GM18868 (cell line): ENCODE measurements around the gene CCL22.
"Not testable (repeated sequence)": the region's sequence is repeated elsewhere in the genome, so short reads cannot be mapped to it uniquely, and the experiment has no call there.

Source experiments
- ATAC-seq: cut with Tn5 transposase; IDR thresholded peaks from one replicate; pipeline ENCODE4 v1.9.1; 2021; ENCODE audit warnings: mild to moderate bottlenecking, moderate library complexity; ENCODE audit not compliant: unreplicated experiment

Gene CCL22, protein sequence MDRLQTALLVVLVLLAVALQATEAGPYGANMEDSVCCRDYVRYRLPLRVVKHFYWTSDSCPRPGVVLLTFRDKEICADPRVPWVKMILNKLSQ

DNA sequence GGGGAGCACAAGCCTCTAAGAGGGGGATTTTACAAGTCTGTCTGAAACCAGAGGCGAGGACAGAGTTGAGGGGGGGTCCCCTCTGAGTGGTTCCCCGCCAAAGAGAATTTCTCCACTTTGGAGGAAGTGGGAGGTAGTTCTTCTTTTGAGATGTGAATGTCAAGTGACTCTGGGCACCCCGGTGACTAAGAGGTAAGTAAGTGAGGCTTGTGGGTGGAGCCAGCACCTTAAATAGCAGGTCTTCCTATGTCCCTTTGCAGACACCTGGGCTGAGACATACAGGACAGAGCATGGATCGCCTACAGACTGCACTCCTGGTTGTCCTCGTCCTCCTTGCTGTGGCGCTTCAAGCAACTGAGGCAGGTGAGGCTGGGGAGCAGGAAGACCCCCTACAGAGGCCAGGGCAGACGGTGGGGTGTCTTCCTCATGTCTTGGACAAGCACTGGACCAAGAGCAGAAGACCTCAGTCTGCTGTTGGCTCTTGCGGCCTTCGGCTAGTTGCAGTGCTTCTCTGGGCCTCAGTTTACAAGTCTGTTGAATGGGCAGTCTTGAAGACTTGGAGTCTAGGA, at the start of gene CCL22:
Gene CCL22 (plus strand): TSS at position 257 of the 569 bp plus-strand sequence. CDS start 34 bp downstream, at position 291.
- peak; percentile 74 for ATAC-seq

DNA sequence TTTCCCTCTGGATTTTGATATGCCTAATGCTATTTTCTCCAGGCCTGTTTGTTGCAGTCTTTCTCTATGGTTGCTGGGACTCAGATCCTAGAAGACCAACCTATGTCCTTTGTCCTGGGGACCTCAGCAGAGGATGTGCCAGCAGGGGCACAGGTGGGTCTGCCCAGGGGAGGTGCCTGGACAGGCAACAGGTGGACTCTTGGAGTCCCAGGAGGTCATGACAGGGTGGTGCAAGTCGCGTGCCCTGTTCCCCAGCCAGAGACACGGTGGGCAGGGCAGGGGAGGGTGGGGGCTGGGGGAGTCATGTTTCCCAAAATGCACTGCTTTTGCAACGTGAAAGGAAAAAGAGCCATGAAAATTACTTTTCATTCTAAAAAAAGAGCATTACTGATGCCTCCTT, 47.8 kb upstream of the CCL22 start:
- no peak for ATAC-seq

DNA sequence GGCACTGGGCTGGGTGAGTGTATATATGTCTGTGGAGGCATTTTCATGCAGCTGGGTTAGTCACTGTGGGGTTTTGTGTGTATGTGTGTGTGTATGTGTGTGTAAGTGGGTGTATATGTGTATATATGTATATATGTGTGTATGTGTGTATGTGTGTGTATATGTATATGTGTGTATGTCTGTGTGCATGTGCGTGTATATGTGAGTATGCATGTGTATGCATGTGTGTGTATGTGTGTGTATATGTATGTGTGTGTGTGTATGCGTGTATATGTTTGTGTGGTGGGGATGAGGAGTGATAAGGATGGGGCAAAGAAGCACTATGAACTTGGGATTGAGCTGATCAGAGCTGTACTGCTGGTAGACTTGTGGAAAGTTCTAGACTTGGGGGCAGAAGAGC, 45.1 kb upstream of the CCL22 start:
- ATAC-seq, result no peak

DNA sequence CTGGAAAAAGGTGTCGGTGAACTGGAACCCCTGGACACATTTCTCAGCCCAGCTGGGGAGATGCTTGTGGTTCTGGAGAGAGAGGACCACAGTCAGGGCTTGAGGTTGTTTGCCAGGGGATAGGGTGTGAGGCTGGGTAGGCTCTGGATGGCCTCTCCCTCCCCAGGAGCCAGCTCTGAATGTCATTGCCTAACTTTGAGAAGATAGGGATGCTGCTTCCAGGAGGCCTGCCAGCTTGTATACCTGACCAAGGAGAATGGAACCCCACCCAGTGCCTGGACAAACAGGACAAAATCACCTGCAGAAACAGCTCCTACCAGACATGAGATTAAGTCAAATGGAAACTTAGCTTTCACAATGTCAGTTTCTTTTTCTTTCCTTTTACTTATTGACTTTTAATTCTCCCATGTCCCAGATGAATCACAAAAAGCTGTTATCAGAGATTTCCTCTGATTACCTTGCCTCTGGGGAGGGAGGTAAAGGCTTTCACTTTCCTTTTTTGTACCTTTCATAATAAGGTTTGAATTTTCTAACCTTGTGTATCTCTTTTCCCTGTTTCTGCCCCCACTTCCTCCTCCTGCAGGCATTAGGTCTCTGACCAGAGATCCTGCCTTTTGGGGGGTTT, 44.3 kb upstream of the CCL22 start:
- ATAC-seq, result no peak

DNA sequence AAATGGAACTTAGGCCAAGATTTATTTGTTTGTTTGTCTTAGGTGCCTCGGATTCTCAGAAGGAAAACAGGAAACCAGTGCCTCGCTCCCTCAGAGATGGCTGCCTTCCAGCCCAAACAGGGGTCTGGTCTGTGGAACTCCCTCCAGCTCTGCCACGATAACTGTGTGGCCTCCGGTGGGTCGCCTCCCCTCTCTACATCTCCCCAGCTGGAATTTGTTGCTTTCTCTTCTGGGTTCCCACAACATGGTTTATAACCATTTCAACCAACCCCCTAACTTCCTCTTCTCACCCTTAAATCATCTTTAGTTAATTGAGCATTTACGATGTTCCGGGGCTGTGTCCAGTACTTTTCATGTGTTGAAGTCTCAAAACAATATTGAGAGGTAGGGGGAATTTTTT, 43.2 kb upstream of the CCL22 start:
- no peak for ATAC-seq

DNA sequence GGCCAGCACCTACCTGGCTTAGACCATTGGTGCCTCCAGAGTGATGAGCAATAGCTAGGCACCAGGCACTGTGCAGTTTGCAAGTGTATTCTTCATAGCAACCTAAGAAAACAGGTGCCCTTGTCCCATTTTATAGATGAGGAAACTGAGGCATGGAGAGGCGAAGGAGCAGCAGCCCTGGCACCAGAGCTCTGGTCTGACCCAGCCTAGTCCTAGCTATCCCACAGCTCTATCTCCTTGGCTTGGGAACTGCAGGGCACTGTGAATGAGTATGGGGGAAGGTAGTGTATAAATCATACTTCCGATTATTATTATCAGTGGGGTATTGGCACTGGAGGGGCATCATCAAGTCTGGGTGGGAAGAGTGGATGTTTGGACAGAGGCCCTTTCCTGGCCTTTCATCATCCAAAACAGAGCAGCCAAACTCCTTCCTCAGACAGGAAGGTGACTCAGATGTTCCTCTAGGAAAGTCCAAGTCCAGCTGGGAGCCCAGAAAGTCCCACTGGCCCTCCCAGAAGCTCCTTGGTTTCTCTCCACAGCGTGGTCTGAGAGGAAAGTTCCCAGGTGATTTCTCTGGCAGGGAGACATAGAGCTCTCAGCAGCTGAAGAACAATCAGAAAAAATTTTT, 42.1 kb upstream of the CCL22 start:
- ATAC-seq, result no peak

DNA sequence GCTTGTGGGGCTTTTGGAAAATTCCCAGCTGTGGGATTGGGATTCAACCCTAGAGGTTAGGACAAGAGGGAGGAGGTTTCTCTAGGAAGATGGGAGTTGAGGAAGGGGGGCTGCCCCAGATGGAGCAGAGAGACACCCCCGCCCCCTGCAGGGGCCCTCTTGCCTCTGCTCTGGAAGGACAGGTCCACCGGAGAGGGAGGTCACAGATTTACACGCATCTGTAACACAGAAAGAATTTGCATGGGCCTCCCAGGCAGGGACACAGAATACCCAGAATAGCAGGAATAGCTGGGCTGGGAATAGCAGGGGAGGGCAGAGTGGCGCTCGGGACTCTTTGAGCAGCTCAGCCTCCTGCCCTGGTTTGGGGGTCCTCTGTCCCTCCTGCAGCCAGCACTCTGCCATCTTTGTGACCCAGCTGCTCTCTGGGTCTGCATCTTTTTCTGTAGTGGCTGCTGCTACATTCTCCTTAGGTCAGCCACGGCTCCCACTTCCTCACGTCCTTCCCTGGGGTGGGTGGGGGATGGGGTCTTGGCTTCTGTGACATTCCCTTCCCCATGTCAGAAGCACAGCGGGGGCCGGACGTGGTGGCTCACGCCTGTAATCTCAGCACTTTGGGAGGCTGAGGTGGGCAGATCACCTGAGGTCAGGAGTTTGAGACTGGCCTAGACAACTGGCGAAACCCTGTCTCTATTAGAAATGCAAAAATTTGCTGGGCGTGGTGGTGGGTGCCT, 40.2 kb upstream of the CCL22 start:
- ATAC-seq, result no peak

DNA sequence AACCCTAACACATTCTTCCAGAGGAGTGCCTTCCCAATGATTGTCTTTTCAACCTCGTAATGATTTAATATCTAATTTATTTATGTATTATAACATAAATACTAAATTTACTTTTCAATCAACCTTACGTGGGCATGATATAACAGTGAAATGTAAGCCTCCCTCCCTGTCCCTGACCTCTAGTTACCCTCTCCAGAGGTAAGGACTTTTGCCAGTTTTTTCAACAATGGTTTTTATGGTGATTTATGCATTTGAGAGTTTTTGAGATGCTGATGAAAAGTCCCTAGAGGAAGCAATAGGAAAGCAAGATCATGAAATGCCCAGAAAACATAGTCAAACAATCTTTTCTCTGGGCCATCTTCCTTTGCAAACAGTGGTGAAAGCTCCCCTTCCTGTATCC, 38.9 kb upstream of the CCL22 start:
- no peak for ATAC-seq

DNA sequence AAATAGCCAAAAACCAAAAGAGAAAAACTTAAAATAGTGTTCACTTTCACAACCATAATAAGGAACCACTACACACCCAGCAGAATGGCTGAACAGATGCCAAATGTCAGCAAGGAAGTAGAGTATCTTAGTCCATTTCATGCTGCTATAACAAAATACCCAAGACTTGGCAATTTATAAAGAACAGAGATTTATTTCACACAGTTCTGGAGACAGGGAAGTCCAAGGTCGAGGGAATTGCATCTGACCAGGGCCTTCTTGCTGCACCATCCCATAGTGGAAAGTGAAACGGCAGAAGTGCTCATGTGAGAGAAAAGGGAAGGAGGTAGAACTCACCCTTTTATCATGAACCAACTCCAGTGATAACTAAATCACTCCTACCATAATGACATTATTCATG, 33.8 kb upstream of the CCL22 start:
- no peak for ATAC-seq

DNA sequence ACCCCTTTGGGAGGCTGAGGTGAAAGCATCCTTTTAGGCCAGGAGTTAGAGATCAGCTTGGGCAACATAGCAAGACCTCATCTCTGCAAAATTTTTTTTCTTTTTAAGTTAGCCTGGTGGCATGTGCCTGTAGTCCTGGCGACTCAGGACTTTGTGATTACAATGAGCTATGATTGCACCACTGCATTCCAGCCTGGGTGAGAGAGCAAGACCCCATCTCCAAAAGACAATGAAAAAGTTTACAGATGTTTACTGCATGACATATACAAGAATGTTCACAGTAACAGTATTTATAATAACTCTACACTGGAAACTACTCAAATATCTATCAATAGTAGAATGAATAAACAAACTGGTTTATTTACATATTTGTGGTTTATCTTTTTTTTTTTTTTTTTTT, 33.1 kb upstream of the CCL22 start:
- no peak for ATAC-seq

DNA sequence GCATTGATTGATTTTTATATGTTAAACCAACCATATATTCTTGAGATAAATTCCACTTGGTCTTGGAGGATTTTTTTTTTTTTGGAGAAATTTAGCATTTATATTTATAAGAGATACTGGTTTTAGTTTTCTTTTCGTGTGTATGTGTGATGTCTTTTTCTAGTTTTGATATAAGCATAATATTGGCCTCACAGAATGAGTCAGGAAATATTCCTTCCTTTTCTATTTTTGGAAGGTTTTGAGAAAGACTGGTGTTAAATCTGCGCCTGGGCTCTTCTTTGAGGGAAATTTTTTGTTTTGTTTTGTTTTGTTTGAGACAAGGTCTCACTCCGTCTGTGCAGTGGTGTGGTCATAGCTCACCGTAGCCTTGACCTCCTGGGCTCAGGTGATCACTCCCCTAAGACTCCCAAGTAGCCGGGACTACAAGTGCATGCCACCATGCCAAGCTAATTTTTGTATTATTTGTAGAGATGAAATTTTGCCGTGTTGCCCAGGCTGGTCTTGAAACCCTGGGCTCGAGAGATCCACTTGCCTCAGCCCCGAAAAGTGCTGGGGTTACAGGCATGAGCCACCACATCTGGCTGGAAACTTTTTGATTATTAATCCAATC, 28.8 kb upstream of the CCL22 start:
- no peak for ATAC-seq

DNA sequence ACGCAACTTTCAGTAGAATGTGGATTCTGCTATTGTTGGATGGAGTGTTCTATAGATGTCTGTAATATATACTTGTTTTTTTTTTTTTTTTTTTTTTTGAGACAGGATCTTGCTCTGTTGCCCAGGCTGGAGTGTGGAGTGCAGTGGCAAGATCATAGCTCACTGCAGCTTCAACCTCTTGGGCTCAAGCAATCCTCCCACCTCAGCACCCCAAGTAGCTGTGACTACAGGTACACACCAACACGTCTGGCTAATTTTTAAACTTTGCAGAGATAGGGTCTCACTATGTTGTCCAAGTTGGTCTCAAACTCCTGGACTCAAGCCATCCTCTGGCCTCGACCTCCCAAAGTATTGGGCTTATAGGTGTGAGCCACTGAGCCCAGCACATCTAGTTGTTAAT, 27.2 kb upstream of the CCL22 start:
- ATAC-seq, result no peak

DNA sequence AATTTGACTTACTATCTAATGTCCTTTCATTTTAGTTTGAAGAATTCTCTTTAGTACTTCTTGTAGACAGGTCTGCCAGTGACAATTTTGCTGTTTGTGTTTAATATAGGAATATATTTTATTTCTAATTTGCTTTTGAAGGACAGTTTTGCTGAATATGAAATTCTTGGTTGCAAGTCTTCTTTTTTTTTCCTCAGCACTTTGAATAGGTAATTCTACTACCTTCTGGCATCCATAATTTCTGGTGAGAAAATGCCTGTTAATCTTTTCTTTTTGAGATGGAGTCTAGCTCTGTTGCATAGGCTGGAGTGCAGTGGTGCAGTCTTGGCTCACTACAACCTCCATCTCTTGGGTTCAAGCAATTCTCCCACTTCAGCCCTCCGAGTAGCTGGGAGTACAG, 25.2 kb upstream of the CCL22 start:
- ATAC-seq, result no peak

DNA sequence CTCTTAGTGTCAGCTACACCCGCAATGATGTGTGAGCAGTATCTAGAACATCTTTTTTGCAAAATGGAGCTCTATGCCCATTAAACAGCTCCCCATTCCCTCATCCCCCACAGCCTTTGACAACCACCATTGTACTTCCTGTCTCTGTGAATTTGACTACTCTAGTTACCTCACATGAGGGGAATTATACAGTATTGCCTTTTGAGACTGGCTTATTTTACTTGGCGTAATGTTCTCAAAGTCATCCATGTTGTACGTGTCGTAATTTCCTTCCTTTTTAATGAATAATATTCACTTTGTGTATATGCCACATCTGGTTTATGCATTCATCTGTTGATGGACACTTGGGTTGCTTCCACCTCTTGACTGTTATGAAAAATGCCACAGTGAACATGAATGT, 23.2 kb upstream of the CCL22 start:
- no peak for ATAC-seq

DNA sequence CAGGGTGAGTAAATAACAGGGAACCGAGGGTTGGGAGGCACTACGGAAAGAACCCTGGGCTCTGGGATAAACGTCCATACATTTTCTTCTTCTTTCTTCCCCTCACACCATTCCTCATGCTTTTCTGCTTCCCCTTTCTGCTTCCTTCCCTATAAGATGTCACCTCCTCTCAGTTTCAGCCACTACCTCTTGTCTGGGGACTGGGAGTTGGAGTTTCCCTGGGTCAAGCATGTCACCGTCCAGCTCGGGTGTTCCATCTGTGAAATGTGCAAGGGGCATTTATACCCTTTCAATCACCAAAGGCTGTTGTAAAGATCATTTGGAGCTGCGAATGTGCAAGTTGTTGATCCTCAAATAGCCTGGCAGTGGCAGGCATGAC, 17.5 kb upstream of the CCL22 start:
- no peak for ATAC-seq

DNA sequence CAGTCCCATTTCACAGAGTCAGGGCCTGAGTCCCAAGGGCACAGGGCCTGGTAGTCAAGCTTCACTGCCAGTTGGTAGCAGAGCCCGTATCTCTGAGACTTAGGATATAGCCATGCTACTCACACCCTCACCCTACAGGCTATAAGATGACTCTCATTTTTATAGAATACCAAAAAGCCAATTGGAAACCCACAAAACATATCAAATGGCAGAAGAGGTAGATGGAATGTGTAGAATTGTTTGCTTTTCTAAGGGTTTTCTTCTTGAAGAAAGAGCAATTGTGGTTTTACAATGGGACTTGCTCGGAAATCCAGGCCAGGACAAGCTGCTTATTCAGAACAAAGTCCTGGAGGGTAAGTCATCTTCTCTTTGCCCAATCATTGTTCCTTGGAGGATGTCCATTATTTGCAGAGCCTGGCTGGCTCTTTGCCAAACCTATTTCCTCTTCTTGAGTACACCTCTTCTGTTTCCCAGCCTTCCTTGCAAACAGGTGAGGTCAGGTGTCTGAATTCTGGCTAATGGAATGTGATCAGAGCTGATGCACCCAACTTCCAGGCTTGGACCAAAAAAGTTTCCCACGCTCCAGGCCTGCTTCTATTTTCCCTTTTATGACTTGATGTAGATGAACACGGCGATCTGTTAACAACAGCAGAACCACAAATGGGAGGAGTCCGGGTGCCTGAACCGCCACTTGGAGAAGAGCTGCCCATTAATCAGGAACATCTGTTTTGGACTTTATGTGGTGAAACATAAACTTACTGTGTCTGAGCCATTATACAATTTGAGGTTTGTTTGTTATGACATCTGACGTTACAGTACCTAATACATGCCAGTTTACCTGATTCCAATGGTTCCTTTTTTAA, 16.9 kb upstream of the CCL22 start:
- no peak for ATAC-seq

DNA sequence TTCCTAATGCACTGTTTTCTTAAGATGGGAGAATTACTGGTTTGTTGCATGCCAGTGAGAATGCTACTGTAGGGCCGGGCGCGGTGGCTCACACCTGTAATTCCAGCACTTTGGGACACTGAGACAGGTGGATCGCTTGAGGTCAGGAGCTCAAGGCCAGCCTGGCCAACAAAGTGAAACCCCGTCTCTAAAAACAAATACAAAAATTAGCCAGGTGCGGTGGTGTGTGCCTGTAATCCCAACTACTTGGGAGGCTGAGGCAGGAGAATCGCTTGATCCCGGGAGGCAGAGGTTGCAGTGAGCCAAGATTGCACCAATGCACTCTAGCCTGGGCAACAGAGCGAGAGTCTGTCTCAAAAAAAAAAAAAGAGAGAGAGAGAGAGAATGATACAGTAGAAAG, 16.0 kb upstream of the CCL22 start:
- ATAC-seq, result not testable (repeated sequence)

DNA sequence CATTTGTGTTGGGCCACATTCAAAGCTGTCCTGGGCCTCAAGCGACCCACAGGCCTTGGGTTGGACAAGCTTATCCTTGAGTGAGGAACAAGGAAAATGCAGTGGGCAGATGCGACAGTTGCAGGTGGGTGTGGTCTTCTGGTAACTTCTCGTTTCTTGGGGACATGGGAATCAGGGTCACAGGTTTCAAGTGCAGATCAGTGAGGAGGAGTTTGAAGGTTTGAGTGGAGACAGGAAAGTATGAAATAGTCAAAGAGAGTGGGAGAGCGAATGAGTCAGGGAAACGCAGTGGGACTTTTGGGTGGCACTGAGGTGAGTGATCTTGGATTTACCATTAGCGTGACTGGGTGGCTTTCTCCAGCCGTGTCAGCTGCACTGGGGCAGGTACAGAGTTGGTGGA, 15.4 kb upstream of the CCL22 start:
- no peak for ATAC-seq

DNA sequence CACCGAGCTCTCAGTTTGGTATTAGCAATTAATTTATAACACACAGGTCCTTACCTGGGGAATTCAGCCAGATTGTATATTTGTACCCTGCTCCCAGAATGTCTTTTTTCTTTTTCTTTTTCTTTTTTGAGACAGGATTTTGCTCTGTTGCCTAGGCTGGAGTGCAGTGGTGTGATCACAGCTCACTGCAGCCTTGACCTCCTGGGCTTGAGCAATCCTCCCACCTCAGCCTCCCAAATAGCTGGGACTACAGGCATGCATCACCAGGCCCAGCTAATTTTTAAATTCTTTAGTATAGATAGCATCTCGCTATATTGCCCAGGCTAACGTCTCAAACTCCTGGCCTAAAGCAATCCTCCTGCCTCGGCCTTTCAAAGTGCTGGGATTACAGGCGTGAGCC, 14.5 kb upstream of the CCL22 start:
- not testable (repeated sequence) for ATAC-seq

DNA sequence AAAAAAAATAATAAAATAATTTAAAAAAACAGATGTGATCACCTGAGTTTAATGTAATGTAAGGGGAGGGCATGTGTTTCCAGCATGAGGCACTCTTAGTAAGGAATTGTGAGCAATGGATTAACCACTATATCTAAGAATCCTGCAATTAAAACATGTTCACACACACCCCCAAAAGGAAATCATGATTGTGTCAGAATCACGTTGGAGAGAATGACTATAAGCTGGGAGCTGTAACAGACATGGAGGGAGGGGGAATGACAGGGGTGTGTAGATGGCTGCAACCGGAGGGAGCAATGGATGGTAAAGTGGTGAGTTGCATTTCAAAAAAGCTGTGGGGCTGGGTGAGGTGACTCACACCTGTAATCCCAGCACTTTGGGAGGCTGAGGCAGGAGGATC, 13.6 kb upstream of the CCL22 start:
- ATAC-seq, result no peak
